GM15510 (cell line): Measurements from ENCODE around the gene COPS8.
A peak's percentile ranks its signal among the peaks of the same experiment; 100 is the strongest.

Experiments used
- POLR2A ChIP-seq: IDR thresholded peaks from 3 replicates; pipeline ENCODE4 v1.6.1; 2011; ENCODE audit warnings: borderline replicate concordance; ENCODE audit not compliant: insufficient read length; ENCODE audit errors: extremely low read depth

Gene COPS8

DNA sequence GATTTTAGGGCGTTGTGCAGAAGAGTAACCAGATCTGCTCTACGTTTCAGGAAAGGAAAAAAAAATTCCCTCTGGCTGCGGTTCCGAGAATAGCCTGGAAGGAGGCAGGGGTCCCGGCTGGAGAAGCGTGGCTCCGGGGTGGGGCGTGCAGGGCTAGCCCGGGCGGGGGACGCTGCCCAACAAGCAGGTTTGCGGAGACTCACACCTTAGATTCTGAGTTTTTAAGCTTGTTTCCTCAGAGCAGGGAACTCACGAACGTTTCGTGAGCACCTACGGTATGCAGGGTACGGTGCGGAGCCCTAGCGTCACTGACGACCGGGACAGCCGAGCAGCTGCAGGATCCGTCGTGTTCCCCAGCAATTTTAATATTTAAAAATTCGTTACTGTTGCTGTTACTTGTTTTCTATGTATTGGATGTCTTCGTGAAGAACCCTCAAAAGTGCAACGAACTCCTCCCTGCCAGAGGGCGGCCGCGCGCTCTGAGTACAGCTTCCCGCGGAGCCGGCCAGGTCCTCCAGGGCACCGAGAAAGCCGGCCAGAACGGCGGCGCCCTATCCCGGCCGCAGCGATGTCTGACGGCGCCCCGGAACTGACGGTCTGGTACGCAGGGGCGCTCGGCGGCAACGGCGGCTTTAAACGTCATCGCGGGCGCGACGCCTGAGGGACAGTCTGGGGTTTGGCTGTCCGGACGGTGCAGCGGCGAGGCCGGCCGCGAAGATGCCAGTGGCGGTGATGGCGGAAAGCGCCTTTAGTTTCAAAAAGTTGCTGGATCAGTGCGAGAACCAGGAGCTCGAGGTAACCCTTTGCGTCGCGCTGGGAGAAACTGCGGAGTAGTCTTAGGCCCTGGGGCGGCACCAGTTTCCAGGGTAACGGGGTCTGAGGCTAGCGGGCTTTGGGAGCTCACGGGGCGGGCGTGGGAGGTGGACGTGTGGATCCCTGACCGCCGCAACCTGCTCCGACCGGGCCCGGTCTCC, at the start of gene COPS8:
COPS8 (plus strand) TSS at position 642 of the 974 bp plus-strand sequence; CDS start at position 718, 76 bp downstream.
- TF ChIP-seq POLR2A, result peak; percentile 93

DNA sequence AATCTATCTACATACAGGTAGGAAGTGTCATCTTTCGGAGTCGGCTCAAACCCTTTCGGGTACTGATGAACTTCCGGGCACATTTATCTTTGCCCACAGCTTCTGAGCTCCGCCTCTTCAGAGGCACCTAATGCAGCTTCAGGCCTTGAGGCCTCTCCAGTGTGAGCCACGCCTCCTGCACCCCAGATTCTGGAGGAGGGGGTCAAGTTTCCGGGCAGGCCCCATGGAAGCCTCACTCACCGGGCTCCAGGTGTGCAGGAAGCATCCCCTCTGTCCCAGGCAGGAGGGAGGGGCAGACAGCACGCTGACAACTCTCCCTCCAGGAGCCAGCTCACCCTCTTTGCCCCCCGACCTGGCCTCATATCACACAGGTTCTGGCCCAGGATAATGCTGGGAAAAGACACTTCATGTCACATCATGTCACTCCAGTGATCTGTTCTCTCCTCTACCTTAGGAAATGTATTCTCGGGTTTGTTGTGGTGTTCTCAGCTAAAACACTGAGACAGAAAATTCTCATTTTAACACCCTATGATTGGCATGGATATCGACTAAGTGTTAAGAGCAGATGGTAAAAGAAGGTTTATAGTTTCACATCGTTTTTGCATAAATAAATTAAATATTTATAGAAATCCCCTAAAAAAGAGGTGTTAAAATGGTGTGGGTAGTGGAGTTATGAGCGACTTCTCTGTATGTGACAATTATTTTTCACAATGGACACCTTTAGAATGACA, 46.2 kb upstream of the COPS8 start:
- no peak for TF ChIP-seq POLR2A

DNA sequence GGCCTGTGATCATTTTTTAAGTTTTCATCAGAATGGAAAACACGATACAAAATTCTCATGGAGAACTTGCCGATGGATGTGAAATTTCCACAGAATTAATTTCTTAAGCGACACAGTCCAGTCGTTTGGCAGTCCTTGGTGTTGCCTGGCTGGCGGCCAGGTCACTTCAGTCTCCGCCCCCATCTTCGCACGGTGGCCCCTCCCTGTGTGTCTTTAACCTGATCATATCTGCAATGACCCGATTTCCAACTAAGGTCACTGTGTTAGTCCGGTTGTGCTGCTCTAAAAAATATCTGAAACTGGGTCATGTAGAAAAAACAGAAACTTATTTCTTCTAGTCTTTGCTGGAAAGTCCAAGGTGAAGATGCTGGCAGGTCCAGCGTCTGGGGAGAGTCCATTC, 44.5 kb upstream of the COPS8 start:
- no peak for TF ChIP-seq POLR2A

DNA sequence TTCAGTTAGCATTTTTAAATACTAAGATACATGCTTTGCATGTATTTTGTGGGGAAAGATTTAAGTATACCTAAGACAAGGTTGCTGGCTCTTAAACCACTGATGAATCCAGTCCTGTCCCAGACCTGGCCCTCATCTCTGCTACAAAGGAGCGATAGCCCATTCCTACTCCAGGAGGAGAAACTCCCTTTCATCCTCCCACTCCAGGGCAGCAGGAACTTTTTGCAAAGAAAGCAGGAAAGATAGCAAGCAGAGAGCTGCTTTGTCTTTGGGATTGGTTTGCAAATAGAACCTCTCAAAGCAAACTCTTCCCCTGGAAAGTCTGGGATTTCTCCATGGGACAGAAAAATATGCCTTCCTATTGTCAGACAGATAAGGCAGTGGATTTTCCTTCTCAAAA, 43.6 kb upstream of the COPS8 start:
- no peak for TF ChIP-seq POLR2A

DNA sequence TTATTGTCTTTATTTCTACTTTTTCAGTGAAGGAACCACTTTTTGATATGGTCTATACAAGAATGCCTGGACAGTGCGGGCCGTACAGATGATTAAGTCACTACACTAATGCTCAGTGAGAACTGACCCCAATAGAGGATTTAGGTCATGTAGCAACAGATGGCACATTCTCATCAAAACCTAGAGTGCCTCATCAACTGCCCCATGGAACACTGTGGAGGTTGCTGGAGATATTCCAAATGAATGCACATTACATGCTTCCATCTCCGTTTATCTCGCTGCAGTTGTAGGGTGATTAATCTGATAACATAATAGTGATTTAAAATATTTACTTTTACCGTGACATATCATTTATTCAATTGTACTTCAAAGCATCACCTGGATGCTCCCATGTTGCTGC, 41.8 kb upstream of the COPS8 start:
- TF ChIP-seq POLR2A, result no peak

DNA sequence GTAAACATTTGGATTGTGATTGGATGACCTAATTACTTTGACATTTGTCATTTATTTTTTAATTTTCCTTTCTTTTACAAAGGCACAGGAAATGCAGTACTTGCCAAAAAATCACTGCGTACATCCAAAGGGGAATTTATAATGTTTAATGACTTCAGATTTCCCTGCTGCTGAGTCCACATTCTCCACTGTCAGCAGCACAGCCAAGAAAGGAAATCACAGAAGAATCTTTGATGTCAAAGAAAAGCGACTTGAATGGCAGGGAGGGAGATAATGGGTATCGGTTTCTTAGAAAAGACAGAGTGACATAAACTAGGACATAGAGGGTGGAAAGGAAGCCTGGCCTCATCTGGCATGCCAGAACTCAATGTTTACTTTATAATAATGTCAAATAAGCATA, 41.4 kb upstream of the COPS8 start:
- no peak for TF ChIP-seq POLR2A

DNA sequence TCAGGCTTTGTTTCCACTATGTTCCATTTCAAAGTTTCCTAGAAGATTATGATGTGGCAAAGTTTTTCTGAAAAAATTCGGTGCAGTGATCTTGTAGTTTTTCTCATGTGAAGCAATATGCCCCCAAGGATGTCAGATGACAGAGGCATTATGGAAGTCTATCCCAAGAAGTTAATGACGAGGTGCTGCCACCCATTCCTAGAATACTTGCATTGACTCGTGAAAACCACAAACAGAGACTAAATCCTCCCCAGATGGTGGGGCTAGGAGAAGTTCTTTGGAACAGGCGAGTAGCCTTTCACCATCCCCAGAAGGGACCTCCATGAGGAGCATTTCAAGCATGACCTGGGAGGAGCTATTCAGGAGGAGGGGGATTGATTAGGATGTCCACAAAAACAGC, 40.2 kb upstream of the COPS8 start:
- no peak for TF ChIP-seq POLR2A

DNA sequence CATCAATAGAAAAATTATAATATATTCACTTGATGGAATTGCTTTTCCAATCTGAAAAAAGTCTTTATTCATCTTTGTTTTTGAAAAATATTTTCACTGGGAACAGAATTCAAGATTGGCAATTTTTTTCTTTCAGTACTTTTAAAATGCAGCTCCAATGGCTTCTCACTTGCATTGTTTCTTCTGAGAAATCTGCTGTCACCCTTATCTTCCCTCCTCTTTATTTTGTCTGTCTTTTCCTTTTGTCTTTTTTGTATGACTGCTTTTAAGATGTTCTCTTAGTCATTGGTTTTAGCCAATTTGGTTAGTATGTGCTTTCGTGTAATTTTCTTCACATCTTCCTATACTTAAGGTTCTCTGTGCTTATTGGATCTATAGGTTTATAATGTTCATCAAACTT, 37.1 kb upstream of the COPS8 start:
- TF ChIP-seq POLR2A, result no peak

DNA sequence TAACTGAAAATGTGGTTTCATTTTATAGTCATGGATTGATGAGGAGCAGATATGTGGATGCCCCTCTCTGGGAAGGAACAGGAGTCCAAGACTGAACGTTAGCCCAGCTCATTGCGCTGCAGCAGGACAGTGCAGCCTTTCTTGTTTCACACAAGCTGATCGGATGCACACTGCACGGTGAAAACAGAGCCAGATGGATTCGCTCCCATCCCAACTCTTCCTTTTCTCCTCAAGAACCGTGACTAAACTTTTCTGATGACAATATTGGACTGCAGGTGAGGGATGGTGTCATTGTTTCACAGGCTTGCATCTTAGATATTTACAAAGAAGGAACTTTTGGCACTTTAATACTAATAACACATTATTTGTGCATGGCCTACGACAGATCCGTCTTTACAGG, 33.8 kb upstream of the COPS8 start:
- no peak for TF ChIP-seq POLR2A

DNA sequence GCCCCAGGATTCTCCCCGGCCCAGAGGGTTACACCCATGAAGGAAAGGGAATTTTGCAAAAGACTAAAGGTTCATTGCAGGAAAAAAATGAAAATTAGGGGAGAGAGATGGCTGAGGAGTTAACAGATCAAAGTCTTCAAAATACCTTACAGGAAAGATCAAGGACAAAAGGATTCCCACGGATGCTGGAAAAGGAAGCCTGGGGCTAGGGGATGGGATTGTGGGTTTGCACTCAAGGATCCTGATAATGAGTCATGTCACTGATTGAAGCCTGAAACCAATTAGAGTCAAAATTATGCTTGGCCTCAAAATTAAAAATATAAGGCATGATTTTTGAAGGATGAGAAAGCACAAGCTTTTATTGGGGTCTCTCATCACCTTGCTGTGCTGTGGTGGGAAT, 32.6 kb upstream of the COPS8 start:
- no peak for TF ChIP-seq POLR2A

DNA sequence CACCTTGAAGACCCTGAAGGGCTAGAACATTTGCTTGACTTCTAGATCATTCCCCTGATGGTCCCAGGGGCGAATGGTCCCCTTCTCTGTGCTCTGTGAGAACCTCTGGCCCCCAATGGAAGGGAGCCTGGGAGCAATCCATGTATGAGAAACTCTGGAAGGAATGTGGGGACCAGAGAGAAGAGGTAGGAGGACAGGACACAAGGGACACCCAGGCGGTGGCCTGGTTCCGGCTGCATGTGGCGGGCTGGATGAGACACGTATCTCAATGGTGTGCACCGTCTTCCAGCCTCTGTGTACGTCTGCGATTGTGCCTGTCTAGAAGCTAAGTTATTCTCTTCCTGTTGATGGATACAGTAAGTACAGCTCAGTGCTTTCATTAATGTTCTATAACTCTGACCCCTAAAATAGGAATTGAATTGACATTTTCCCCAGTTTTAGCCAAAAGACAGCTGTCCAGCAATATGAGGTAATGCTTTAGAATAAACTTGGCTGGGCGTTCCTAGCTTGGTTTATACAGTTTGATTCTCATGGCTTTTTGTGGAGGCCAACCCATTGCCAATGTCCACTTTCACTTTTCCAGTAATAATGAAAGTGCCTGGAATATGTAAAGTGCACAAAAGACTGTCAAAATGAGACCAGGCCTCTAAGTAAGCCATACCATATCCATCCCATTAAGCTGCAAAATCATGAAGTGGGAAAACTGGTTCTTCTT, 30.1 kb upstream of the COPS8 start:
- TF ChIP-seq POLR2A, result no peak

DNA sequence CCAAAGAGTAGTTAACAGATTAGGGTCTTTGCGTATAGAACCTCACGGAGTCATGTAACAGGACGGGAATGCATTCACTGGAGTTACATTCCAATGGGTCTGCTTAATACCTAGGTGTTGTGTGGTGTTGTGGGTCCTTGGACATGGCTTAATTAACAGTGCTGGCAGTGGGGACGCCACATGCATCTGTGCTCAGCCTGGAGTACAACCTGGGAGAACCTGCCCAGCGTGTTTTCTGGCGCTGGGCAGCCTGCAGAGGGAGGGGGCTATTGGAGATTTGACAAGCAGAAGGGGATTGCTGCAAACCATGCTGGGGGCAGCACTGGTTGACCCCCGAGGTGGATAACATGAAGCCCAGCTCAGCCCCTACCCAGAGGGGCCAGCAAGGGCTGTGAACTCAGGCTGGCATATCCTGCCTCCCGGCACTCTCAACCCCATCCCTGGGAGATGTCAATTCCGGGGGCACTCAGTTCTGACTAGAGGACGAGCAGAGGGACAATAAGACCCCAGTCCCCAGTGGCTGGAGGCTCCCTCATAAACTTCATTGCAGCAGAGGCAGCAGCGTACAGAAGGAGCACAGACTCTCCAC, 29.3 kb upstream of the COPS8 start:
- TF ChIP-seq POLR2A, result no peak

DNA sequence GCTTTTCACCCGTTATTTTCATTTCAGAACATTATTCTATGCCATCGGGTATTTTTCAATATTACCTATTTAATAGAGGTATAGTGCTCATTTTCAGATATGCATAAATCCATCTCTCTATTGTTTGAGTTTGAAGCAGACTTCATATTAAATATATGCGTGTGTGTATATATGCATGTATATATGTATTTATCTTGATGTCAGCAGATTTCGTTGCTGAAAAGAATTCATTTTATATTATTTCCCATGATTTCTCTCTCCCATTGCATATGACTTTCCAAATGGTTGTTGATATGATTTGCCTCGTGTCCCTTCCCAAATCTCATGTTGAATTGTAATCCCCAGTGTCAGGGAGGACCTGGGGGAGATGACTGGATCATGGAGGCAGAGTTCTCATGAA, 28.6 kb upstream of the COPS8 start:
- no peak for TF ChIP-seq POLR2A

DNA sequence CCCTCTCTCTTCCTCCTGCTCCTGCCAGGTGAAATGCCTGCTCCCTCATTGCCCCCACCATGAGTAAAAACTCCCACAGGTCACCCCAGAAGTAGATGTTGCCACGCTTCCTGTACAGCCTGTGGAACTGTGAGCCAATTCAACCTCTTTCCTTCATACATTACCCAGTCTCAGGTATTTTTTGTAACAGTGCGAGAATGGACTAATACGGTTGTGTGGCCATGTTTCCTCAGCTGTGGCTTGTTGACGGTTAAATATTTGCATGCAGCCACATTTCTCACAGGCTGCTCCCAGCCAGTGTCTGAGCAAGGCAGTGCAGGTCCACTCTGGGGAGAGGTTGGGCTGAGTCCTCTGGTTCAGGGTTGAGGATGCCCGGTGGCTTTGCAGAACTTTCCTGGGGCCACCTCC, 27.8 kb upstream of the COPS8 start:
- peak; percentile 50 for TF ChIP-seq POLR2A

DNA sequence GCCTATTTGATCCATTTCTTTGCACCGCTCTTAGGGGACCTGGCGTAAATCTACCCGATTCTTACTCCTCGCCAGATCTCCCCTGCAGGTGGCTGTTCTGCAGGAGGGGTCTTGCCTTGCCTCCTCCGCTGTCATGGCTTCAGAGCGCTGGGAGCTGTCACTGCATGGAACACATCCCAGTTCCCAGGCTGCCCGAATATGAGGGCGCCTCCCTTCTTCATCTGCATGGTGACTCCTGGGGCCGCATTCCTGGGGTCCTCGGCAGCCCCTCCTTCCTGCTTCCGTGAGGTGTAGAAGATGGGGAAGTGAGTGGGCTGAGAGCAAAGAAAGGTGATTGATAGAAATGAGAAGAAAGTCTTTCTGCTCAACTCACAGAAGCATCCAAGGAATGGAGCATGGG, 27.3 kb upstream of the COPS8 start:
- TF ChIP-seq POLR2A, result no peak

DNA sequence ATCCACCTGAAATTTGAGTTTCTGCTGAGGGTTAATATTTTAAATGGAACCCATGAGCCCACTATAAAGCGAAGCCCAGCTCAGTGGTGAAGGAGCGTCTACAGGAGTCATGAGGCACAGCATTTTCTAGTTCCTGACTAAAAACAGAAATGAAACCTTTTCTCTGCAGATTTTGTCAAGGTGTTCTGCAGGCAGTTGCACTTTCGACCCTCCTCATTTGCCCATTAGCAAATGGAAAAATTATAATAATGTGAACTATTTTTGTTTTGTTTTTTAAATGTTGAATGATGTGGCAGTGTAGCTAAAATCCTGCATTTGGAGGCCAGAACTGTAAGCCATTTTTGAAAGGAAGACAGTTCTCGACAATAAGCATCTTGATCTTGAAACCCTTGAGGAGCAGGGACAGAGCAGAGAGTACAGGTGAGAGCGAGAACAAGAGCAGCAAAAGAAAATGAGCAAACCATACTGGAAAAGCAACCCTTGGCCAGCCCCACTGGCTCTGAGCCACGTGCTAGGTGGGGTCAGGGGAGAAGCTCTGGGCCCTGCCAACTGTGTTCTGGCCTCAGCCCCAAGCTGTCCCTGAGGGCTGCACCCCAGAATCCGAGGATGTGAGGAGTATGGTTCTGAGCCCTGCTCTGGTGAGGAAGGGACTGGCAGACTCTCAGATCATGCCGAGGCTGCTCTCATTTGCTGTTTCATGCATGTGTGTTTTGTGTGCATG, 26.4 kb upstream of the COPS8 start:
- TF ChIP-seq POLR2A, result no peak
